NCI-H82 treated with DMSO at 0.1 percent for 48 hours (cell line): ENCODE measurements around the gene GOLGA6L25.
"Not testable (repeated sequence)": the region's sequence is repeated elsewhere in the genome, so short reads cannot be mapped to it uniquely, and the experiment has no call there.

Experiments used
- DNase-seq: peaks from one replicate; lab custom pipeline; 2025; ENCODE audit not compliant: unreplicated experiment; lab: John Stamatoyannopoulos, UW

The GOLGA6L25 gene, protein sequence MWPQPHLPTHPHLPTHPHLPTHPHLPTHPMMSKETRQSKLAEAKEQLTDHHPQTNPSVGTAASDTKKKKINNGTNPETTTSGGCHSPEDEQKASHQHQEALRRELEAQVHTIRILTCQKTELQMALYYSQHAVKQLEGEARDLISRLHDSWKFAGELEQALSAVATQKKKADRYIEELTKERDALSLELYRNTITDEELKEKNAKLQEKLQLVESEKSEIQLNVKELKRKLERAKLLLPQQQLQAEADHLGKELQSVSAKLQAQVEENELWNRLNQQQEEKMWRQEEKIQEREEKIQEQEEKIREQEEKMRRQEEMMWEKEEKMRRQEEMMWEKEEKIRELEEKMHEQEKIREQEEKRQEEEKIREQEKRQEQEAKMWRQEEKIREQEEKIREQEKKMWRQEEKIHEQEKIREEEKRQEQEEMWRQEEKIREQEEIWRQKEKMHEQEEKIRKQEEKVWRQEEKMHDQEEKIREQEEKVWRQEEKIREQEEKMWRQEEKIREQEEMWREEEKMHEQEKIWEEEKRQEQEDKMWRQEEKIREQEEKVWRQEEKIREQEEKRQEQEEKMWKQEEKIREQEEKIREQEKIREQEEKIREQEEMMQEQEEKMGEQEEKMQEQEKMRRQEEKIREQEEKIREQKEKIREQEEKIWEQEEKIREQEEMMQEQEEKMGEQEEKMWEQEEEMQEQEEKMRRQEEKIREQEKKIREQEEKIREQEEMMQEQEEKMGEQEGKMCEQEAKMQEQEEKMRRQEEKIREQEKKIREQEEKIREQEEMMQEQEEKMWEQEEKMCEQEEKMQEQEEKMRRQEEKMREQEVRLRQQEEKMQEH

DNA sequence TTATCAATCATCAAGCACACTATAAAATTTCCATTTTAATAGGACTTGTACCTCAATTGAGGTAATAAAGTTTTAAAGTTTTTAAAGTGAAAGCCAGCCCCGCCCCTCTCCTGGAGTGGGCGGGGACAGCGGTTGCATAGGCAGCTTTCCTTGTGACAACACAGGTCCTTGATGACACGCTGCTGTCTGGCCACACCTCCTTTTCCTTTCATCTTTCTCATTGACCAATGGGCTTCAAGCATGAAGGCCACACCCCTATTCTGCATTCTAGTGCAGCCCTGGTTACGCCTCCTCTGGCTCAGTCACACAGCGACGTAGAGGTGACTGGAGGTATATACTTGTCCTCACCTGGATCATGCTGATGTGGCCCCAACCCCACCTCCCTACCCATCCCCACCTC, at the start of gene GOLGA6L25:
GOLGA6L25 (plus strand) TSS at position 301 of the 400 bp plus-strand sequence; CDS start at position 362, 61 bp downstream.
- not testable (repeated sequence) for DNase-seq

DNA sequence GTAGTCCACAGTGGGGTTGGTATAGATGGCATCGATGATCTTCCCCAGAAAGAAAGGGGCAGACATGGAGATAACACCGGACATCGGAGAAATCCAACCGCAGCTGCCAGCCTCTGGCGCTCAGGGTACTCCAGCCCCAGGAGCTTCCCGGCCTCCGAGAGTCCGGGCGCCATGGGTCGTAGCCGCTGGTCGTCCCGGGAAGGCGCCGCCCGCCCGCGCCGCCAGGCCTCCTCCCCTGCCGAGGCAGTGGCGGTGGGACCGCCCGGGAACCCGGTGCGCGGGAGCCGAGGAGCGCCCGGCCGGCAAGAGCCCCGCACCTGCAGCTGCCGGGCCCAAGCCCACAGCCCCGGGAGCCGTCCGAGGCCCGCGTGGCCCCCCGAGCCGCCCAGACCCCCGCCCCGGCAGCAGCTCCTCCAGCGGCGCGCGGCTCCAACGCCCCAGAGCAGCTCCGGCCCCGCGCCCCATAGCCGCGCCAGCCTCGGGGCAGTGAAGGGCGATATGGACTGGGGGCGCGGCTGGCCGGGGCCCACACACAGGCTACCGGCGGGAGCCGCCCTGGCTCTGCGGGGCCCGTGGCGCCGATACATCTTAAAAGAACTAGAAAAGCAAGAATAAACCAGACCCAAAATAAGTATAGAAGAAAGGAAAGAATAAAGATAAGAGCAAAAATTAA, 45.0 kb upstream of the GOLGA6L25 start:
- not testable (repeated sequence) for DNase-seq

DNA sequence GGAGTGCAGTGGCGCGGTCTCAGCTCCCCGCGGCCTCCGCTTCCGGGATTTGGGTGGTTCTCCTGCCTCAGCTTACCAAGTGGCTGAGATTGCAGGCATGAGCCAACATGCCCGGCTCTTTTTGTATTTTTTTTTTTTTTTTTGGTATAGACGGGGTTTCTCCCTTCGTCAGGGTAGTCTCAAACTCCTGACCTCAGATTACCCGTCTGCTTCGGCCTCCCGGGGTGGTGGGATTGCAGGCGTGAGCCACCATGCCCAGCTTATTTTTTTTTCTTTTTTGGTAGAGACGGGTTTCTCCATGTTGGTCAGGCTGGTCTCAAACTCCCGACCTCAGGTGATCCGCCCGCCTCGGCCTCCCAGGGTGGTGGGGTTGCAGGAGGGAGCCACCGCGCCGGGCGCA, 39.2 kb upstream of the GOLGA6L25 start:
- not testable (repeated sequence) for DNase-seq

DNA sequence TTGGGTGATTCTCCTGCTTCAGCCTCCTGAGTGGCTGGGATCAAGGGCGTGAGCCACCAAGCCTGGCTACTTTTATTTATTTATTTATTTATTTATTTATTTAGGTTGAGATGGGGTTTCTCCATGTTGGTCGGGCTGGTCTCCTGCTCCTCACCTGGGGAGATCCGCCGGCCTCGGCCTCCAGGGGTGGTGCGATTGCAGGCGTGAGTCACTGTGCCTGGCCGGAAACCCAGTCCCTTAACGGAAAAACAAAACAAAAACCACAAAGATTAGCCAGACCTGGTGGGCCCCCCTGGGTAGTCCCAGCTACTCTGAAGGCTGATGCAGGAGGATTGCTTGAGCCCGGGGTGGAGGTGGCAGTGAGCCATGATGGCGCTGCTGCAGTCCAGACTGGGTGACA, 38.2 kb upstream of the GOLGA6L25 start:
- DNase-seq: not testable (repeated sequence)

DNA sequence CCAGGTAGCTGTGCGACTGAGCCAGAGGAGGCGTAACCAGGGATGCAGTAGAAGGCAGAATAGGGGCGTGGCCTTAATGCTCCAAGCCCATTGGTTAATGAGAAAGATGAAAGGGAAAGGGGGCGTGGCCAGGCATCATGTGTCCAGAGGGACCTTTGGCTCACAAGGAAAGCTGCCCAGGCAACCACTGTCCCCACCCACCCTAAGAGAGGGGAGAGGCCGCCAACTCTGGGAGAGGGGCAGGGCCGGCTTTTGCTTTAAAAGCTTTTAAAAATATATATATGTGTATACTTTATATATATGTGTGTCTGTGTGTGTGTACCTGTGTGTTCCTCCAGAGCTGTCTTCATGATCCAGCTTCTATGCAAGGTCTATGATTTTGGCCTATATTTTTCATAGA, 20.4 kb upstream of the GOLGA6L25 start, which contains the start of gene GOLGA8G:
GOLGA8G (minus strand) TSS at position 18 of the 400 bp plus-strand sequence. CDS start 62 bp downstream, outside the sequence.
- not testable (repeated sequence) for DNase-seq

DNA sequence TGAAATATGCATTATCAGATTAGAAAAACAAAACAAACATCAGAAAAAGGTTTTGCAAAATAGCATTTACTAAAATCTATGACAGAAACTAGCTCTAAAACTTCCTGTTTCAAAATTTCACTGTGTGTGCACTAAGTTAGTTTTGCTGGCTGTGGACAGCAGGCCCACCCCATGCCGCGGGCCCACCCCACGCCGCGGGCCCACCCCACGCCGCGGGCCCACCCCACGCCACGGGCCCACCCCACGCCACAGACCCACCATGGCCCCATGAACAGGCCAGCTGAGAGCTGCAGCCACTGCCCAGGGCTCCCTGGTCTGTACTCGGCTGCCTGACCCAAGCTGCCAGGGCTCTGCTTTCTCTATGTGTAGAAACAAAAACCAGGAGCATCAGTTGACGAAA, 20.0 kb downstream of the GOLGA6L25 start:
- DNase-seq: not testable (repeated sequence)

DNA sequence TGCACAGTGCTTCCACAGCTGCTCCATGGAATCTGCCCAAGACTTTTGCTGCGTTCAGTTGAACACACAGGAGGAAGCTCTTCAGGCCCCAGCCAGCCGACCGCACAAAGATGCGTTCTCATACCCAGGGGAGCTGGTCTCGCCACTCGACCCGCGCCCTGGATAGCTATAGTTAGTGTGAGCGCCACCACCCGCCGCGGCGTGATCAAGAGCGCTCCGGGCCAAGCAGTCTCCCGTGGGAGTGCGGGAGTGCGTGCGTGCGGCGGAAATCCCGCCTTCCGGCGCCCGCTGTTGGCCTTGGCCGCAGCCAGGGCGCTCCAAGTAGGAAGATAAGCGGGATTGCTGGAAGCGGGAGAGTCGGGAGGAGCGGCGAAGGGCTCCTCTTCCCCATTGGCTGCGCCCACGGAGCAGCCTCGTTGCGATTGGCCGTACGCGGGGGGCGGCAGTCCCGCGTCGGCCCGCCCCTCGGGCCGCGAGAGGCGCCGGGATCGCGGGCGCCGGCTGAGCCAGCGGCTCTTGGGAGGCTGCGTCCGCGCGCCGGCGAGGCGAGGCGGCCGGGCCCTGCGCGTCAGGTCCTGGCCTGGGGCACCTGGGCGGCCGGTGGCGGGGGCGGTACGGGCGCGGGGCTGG, 35.7 kb downstream of the GOLGA6L25 start:
- DNase-seq: not testable (repeated sequence)

DNA sequence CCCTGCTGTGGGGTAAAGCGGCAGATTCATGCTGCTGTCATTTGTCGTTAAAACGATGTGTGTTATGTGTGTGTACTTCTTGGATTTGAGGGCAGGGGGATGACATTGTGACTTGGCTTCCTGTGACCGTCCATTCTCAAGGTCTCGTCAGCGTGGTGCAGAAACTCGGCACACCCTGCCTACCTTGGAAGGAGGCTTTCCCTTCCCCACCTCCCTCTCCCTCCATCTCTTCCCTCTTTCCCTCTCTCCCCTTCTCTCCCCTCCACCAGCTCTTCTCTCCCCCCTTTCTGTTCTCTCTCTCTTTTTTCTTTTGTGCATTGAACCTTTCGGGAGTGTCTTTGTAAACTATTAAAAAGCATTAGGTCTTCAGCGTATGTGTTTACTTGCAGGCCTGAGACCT, 36.4 kb downstream of the GOLGA6L25 start:
- not testable (repeated sequence) for DNase-seq

DNA sequence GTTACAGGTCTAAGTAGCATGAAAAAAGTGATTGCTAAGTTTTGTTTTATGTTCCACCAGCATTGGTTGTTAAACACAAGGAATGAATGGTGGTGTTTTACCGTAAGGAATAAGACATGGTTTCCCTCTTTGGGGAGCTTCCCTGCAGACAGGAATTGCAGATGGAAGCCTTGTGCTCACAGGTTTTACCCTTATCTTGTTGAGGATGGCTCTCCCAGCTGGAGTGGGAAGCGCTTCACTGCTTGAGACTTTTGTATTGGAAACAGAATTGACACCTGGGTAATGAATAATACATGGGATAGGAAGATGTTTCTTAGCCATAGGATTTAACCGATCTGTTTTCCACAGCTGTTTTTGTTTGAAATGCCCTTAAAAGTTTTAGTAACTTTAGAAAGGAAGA, 39.0 kb downstream of the GOLGA6L25 start:
- not testable (repeated sequence) for DNase-seq

DNA sequence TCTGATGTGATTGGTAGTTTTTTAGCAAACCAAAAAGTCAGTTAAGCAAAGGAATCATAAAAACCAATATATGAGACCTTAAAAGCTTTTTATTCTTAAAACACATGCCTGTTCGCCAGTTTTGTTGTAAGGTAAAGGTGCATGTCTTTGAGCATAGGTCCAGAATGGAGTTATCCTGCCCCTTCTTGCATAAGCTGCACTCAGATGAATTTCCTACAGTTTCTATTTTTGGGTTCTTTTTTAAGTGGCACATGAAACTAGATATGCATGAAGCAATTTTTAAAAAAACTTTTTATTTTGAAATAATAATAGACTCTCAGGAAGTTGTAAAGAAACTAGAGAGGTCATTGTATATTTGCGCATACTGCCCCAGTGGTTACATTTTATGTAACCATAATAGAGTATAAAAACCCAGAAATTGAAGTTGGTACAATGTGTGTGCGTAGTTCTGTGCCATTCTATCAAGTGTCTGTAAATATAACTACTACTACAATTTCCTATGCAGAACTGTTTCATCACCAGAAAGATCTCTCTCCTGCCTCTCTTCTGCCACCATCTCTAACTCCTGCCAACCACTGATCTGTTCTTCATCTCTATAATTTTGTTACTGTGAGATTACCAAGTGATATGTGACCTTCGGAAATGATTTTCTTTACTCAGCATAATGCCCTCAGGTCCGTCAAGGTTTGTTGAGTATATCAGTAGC, 40.2 kb downstream of the GOLGA6L25 start:
- DNase-seq: not testable (repeated sequence)

DNA sequence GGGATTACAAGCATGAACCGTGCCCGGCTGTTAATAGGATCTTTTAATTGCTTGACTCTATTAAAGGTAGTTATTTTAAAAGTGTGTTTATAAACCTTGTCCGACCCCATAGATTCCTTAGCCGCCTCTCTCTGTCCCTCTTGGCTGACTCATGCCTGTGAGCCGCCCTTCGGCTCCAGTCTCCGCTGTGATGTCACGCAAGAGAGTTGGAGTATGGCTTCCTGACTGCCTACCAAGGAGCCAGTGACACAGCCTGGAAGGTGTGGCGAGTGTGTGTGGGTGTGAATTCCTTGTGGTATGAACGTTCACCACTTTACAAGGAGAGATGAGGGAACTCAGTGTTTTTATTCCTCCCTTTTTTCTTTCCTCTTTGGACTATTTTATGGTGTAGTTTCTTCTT, 44.1 kb downstream of the GOLGA6L25 start:
- not testable (repeated sequence) for DNase-seq

DNA sequence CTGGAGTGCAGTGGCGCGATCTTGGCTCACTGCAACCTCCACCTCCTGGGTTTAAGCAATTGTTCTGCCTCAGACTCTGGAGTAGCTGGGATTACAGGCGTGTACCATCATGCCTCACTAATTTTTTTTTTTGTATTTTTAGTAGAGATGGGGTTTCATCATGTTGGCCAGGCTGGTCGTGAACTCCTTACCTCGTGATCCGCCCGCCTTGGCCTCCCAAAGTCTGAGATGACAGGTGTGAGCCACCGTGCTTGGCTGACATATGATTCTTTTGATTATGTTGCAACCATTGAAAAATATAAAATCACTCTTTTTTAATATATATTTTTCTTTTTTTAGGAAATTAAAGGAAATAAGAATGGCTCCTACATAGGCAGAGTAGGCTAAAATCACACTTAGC, 44.8 kb downstream of the GOLGA6L25 start:
- DNase-seq: not testable (repeated sequence)

DNA sequence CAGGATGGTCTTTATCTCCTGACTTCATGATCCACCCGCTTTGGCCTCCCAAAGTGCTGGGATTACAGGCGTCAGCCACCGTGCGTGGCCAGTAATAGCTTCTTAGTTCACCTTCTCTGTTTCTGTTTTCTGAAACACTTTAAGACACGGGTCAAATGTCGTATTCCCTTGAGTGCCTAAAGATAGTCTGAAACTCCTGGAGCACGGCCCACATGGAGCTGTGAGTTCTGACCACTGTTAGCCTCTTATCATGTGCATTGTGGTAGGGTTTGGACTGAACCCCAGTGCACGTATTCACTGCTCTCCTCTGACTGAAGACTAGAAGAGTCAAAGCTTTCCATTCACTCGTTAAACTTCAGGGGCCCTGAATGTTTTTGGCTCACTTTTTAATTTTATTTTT, 48.8 kb downstream of the GOLGA6L25 start:
- DNase-seq: not testable (repeated sequence)
